Prostate gland (tissue), 2 donors: Measurements from ENCODE around the gene PTPRD.

Source experiments
- POLR2A ChIP-seq: fragments of 450-650 bp; IDR thresholded peaks from one replicate; pipeline ENCODE4 v1.6.1; 2016; ENCODE audit warnings: antibody characterized with exemption, mild to moderate bottlenecking
- POLR2AphosphoS5 ChIP-seq: sonication (generic); formaldehyde crosslinking; IDR thresholded peaks from one replicate; pipeline ENCODE4 v1.6.1; 2017; ENCODE audit warnings: antibody characterized with exemption
- TF ChIP-seq, protein P1 (sequence below), 4 experiments: fragments of 200-600 bp in 2 of 4; fragments of 450-650 bp in 2 of 4; sonication (generic) in 2 of 4; IDR thresholded peaks; 1 replicate in 3 of 4; 2 replicates in 1 of 4; pipeline ENCODE4 v1.5.1; 2016 to 2019; ENCODE audit warnings: antibody characterized with exemption in 4 of 4, mild to moderate bottlenecking in 2 of 4, moderate library complexity in 2 of 4

DNA sequence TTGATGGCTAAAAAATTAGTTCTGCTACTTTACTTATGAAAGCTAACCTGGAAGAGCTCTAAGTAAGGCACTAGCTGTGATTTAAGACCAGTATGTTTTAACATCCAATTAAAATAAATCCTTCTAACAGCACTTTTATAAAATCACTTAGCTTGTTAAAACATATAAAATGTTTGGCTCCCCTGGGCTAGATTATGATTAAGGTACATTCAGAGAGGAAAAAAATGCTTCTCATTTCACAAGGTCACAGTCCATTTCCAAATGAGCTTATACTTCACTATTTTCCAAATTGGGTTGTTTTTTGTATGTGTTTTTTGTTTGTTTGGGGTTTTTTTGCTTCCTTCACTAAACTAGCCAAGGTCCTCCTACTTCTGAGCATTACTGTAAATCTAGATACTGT is 1938.3 kb downstream of the PTPRD start:
- no peak for TF ChIP-seq POLR2A
- TF ChIP-seq, protein P1, sequence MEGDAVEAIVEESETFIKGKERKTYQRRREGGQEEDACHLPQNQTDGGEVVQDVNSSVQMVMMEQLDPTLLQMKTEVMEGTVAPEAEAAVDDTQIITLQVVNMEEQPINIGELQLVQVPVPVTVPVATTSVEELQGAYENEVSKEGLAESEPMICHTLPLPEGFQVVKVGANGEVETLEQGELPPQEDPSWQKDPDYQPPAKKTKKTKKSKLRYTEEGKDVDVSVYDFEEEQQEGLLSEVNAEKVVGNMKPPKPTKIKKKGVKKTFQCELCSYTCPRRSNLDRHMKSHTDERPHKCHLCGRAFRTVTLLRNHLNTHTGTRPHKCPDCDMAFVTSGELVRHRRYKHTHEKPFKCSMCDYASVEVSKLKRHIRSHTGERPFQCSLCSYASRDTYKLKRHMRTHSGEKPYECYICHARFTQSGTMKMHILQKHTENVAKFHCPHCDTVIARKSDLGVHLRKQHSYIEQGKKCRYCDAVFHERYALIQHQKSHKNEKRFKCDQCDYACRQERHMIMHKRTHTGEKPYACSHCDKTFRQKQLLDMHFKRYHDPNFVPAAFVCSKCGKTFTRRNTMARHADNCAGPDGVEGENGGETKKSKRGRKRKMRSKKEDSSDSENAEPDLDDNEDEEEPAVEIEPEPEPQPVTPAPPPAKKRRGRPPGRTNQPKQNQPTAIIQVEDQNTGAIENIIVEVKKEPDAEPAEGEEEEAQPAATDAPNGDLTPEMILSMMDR (IDR thresholded peaks at IDR 0.05), result no peak
- no peak for TF ChIP-seq POLR2AphosphoS5
